ENCODE data around the gene CCDC7. TPM values are rescaled to one million over a fixed set of nuclear protein-coding genes. Genes with fewer than 3 reads are reported as not detected.

CCDC7 gene
- total RNA-seq = 2.9 and 13.4 TPM in 2 replicates

GRCh38 chr10:32445740-32446535, at the start of gene CCDC7:
CCDC7 (plus strand) TSS chr10:32446140; CDS start chr10:32451643, 5,503 bp downstream.

Other genes starting within 250 kb of the CCDC7 start
- 10.6 and 14.0 TPM in 2 replicates for gene EPC1, start 99.0 kb upstream of the CCDC7 start, total RNA-seq

All from epithelial cell of umbilical artery (primary cell).